HCT116 (cell line): ENCODE results near the gene LRRTM2. TPM values are rescaled to one million over a fixed set of nuclear protein-coding genes. Genes with fewer than 3 reads are reported as not detected.

Source experiments
- ATAC-seq: fragments of 200-7000 bp; cut with Tn5 transposase; 2 replicates; pipeline ENCODE4 v1.9.1; 2020; ENCODE audit warnings: mild to moderate bottlenecking, moderate library complexity
- BruUV-seq: library from RNA; stranded (reverse); fragments of 400-500 nt; replicated peaks from 2 replicates; lab custom pipeline; 2021; lab: Mats Ljungman, UMichigan
- CTCF ChIA-PET: fragments of 300-600 bp; sonication (Branson Sonifier 250); formaldehyde crosslinking; loops from one replicate; lab custom pipeline; 2021; ENCODE audit warnings: antibody characterized with exemption; lab: Charles Lee
- POLR2A ChIA-PET: fragments of 300-600, 350-600 bp; sonication (Branson Sonifier 250); formaldehyde crosslinking; loops from one replicate; lab custom pipeline; 2021; ENCODE audit warnings: antibody characterized with exemption; lab: Charles Lee
- RAD21 ChIA-PET, 2 experiments: fragments of 300-600 bp; sonication (Branson Sonifier 250); formaldehyde crosslinking; loops; one replicate each; lab custom pipeline; 2023; ENCODE audit warnings: low total read pairs in 2 of 2; ENCODE audit not compliant: uncharacterized antibody in 2 of 2, unreplicated experiment in 2 of 2, low non-redundant PET in 1 of 2; lab: Charles Lee
- DNase-seq: peaks from one replicate; pipeline ENCODE4 v3.0.0-alpha.2; 2010; ENCODE audit warnings: low read depth, low spot score
- H2AFZ ChIP-seq: fragments of 200-600 bp; shearing (Covaris generic), sonication (generic); 2 replicates; pipeline ENCODE4 v1.6.1; 2017; ENCODE audit warnings: low read depth, mixed run types, mixed read lengths, antibody characterized with exemption, low read length; ENCODE audit not compliant: poor library complexity, severe bottlenecking
- H3K27ac ChIP-seq: 2 replicates; pipeline ENCODE4 v1.5.1; 2012; ENCODE audit warnings: low read depth, low read length
- H3K27me3 ChIP-seq: fragments of 200-600 bp; sonication (generic); 2 replicates; pipeline ENCODE4 v1.6.1; 2016; ENCODE audit warnings: mixed run types, low read length, mixed read lengths; ENCODE audit not compliant: insufficient read depth
- H3K36me3 ChIP-seq, 2 experiments: fragments of 200-500 bp in 1 of 2; fragments of 200-600 bp in 1 of 2; sonication (Bioruptor generic) in 1 of 2; sonication (generic) in 1 of 2; 2 replicates each; pipeline versions ENCODE4 v1.5.1 to v1.6.1; 2014 to 2016; ENCODE audit warnings: low read length in 2 of 2, inconsistent platforms in 1 of 2, mixed read lengths in 1 of 2, mixed run types in 1 of 2; ENCODE audit not compliant: insufficient read depth in 2 of 2, control insufficient read depth in 1 of 2
- H3K4me1 ChIP-seq, 2 experiments: fragments of 200-600 bp in 1 of 2; sonication (generic) in 1 of 2; 2 replicates each; pipeline versions ENCODE4 v1.5.1 to v1.6.1; 2012 to 2017; ENCODE audit warnings: low read length in 2 of 2, inconsistent platforms in 1 of 2, mild to moderate bottlenecking in 1 of 2, mixed read lengths in 1 of 2, mixed run types in 1 of 2, moderate library complexity in 1 of 2; ENCODE audit not compliant: insufficient read depth in 2 of 2, control insufficient read depth in 1 of 2
- H3K4me2 ChIP-seq: fragments of 200-600 bp; sonication (generic); 2 replicates; pipeline ENCODE4 v1.6.1; 2017; ENCODE audit warnings: mixed run types, low read length, mixed read lengths
- H3K4me3 ChIP-seq, 2 experiments: fragments of 200-600 bp in 1 of 2; sonication (generic) in 1 of 2; replicated peaks in 1 of 2; 2 replicates each; pipeline ENCODE4 v1.5.1; 2011 to 2016; ENCODE audit warnings: low read length in 2 of 2, control low read depth in 1 of 2, low read depth in 1 of 2, mild to moderate bottlenecking in 1 of 2, mixed read lengths in 1 of 2, mixed run types in 1 of 2
- H3K79me2 ChIP-seq: fragments of 200-600 bp; sonication (generic); 2 replicates; pipeline ENCODE4 v1.6.1; 2017; ENCODE audit warnings: mild to moderate bottlenecking, mixed run types, low read length, moderate library complexity, mixed read lengths; ENCODE audit not compliant: insufficient read depth
- H3K9ac ChIP-seq: fragments of 200-600 bp; sonication (generic); 2 replicates; pipeline ENCODE4 v1.6.1; 2016; ENCODE audit warnings: low read length, mixed read lengths
- H3K9me2 ChIP-seq: fragments of 200-600 bp; sonication (generic), shearing (Covaris generic); 2 replicates; pipeline ENCODE4 v1.6.1; 2017; ENCODE audit warnings: mixed run types, mild to moderate bottlenecking, moderate library complexity; ENCODE audit not compliant: insufficient read depth
- H3K9me3 ChIP-seq, 2 experiments: fragments of 200-500 bp in 1 of 2; fragments of 200-600 bp in 1 of 2; sonication (Bioruptor generic) in 1 of 2; sonication (generic) in 1 of 2; 2 replicates each; pipeline ENCODE4 v1.6.1; 2014 to 2017; ENCODE audit warnings: low read length in 2 of 2, mixed read lengths in 2 of 2, inconsistent platforms in 1 of 2, low read depth in 1 of 2, mild to moderate bottlenecking in 1 of 2, mixed run types in 1 of 2, moderate library complexity in 1 of 2; ENCODE audit not compliant: control insufficient read depth in 1 of 2, insufficient read depth in 1 of 2
- H4K20me1 ChIP-seq: fragments of 200-600 bp; sonication (generic), shearing (Covaris generic); 2 replicates; pipeline ENCODE4 v1.6.1; 2017; ENCODE audit warnings: mixed run types, mild to moderate bottlenecking, moderate library complexity; ENCODE audit not compliant: insufficient read depth
- CTCF ChIP-seq, 3 experiments: fragments of 200-600 bp in 1 of 3; sonication (generic) in 1 of 3; IDR thresholded peaks in 2 of 3; conservative IDR thresholded peaks in 1 of 3; 2 replicates each; pipeline ENCODE4 v1.5.1; 2012 to 2017; ENCODE audit warnings: low read depth in 2 of 3, low read length in 2 of 3, antibody characterized with exemption in 1 of 3, borderline replicate concordance in 1 of 3, control low read depth in 1 of 3, mild to moderate bottlenecking in 1 of 3, mixed read lengths in 1 of 3, mixed run types in 1 of 3, moderate library complexity in 1 of 3; ENCODE audit not compliant: insufficient read depth in 1 of 3
- POLR2A ChIP-seq: IDR thresholded peaks from 2 replicates; pipeline ENCODE4 v1.7.0; 2011; ENCODE audit warnings: borderline replicate concordance; ENCODE audit not compliant: insufficient read depth, insufficient read length; ENCODE audit errors: extremely low read depth
- RAD21 ChIP-seq: IDR thresholded peaks from 2 replicates; pipeline ENCODE4 v1.6.1; 2012; ENCODE audit warnings: low read depth, mild to moderate bottlenecking
- SRF ChIP-seq: IDR thresholded peaks from 2 replicates; pipeline ENCODE4 v1.6.1; 2012; ENCODE audit warnings: low read depth
- ZBTB33 ChIP-seq: IDR thresholded peaks from 2 replicates; pipeline ENCODE4 v1.6.1; 2011; ENCODE audit warnings: mild to moderate bottlenecking, low read length, moderate library complexity; ENCODE audit not compliant: insufficient replicate concordance; ENCODE audit errors: extremely low read depth
- ZFX ChIP-seq: fragments of 450-650 bp; IDR thresholded peaks from 2 replicates; pipeline ENCODE4 v1.6.1; 2017
- intact Hi-C: fragments of 100-400 bp; cut with micrococcal nuclease; formaldehyde crosslinking; loops from 2 replicates; pipeline ENCODE4 v1.10.0; 2022
- total RNA-seq: library from RNA; stranded (reverse); gene quantifications from one replicate; pipeline ENCODE4 v1.2.1, GENCODE V29; 2021; ENCODE audit not compliant: unreplicated experiment

LRRTM2 gene
- total RNA-seq, 1 experiment from 2014 or later = not detected

DNA sequence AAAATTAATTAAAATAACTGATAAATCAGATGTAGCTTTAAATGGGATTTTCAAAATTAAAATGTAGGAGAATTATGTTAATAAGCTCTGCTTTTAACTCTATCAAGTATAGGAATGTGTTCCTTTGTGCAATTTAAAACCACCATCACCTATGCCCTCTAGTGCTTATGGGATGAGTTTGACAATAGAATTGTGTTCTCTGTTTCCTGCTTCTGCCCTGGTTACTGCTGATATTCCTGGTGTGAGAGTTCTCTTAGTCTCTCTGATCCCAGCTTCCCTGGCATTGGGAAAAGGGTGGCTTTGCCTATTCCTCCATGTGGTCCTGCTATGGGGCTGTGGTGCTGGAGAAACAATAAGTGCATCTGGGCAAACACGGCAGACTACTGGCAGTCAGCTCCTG lies 8.1 kb downstream of the LRRTM2 start:
- peaks cover 5% of the 10 kb centered on the region; the same call in 1 of the 2 replicates for H4K20me1 ChIP-seq
- H3K36me3 ChIP-seq = 0 out of 4 replicates have a peak, but pooled peaks cover 0 to 3% of the 10 kb centered on the region in 2 experiments
- ChIA-PET CTCF (no interaction called here), RAD21 (no interaction called here), POLR2A (no interaction called here)
- H3K4me3 ChIP-seq = no peak overlapping the region
- no peak for TF ChIP-seq ZFX
- TF ChIP-seq ZBTB33 = no peak
- no peak for TF ChIP-seq POLR2A
- TF ChIP-seq SRF = no peak
- TF ChIP-seq CTCF (IDR thresholded peaks at IDR 0.05 in 2 of 3, conservative IDR thresholded peaks at IDR 0.05 in 1 of 3; ENCODE audit: borderline replicate concordance in 1 of 3, insufficient read depth in 1 of 3, low read depth in 2 of 3, low read length in 2 of 3) = no peak
- no peak for TF ChIP-seq RAD21
- peaks cover 12 to 13% of the 10 kb centered on the region in 2 experiments; a peak in 3 of 4 replicates for H3K4me1 ChIP-seq
- no peaks in the 10 kb centered on the region for H3K27me3 ChIP-seq
- peaks cover 0 to 5% of the 10 kb centered on the region in 2 experiments; a peak in 1 of 4 replicates for H3K9me3 ChIP-seq
- peaks cover 77% of the 10 kb centered on the region for H3K79me2 ChIP-seq
- H3K9ac ChIP-seq = no peak overlapping the region
- intact Hi-C loops = no loop called here
- DNase-seq = no peak
- no peaks in the 10 kb centered on the region for H3K9me2 ChIP-seq
- no TSS peak for BruUV-seq
- no peak for ATAC-seq
- H2AFZ ChIP-seq = no peak overlapping the region
- H3K4me2 ChIP-seq = no peak overlapping the region
- no peak overlapping the region for H3K27ac ChIP-seq
